Measurements from ENCODE around the gene ZC3H12A.

The ZC3H12A gene

GRCh38 chr1:37474697-37475379 lies 458 bp downstream of the ZC3H12A start:
- TF ChIP-seq CTCF (conservative IDR thresholded peaks at IDR 0.05; ENCODE audit: low read depth, low read length) = no peak
- Histone ChIP-seq H3K36me3 (ENCODE audit: insufficient read depth) (no peaks in the 10 kb centered on the region; the same call in 1 of the 2 replicates), H3K27me3 (ENCODE audit: insufficient read depth, low read depth) (no peaks in the 10 kb centered on the region), H3K4me2 (peak overlapping the region; percentile 99), H3K4me1 (ENCODE audit: low read depth, poor library complexity, severe bottlenecking) (peaks cover 43% of the 10 kb centered on the region), H3K27ac (peak overlapping the region; percentile 63), H4K20me1 (ENCODE audit: insufficient read depth) (0 out of 2 replicates have a peak, but pooled peaks cover 3% of the 10 kb centered on the region), H2AFZ (ENCODE audit: low read depth) (peak overlapping the region; percentile 17; the same call in 1 of the 2 replicates), H3K79me2 (ENCODE audit: insufficient read depth, low read depth) (peaks cover 54% of the 10 kb centered on the region), H3K9ac (peak overlapping the region; percentile 79), H3K4me3 (IDR thresholded peaks at IDR 0.05; ENCODE audit: insufficient read depth, low read depth, low read length) (no peak overlapping the region)

- Histone ChIP-seq H3K4me3 (IDR thresholded peaks at IDR 0.05; ENCODE audit: insufficient read depth, low read depth, low read length) (no peak overlapping the region), H3K27ac (peak overlapping the region; percentile 63), H2AFZ (ENCODE audit: low read depth) (peak overlapping the region; percentile 17; the same call in 1 of the 2 replicates), H3K79me2 (ENCODE audit: insufficient read depth, low read depth) (peaks cover 59% of the 10 kb centered on the region), H3K4me2 (peak overlapping the region; percentile 99), H3K9ac (peak overlapping the region; percentile 79), H3K27me3 (ENCODE audit: insufficient read depth, low read depth) (no peaks in the 10 kb centered on the region), H3K4me1 (ENCODE audit: low read depth, poor library complexity, severe bottlenecking) (peaks cover 43% of the 10 kb centered on the region), H4K20me1 (ENCODE audit: insufficient read depth) (0 out of 2 replicates have a peak, but pooled peaks cover 3% of the 10 kb centered on the region), H3K36me3 (ENCODE audit: insufficient read depth) (no peaks in the 10 kb centered on the region; the same call in 1 of the 2 replicates)
- TF ChIP-seq CTCF (conservative IDR thresholded peaks at IDR 0.05; ENCODE audit: low read depth, low read length) = no peak
These were observed 1.2 kb downstream of the ZC3H12A start for GRCh38 chr1:37475380-37476086.

- peaks cover 59% of the 10 kb centered on the region for H3K79me2 ChIP-seq (ENCODE audit: insufficient read depth, low read depth)
- peaks cover 1% of the 10 kb centered on the region; the same call in 1 of the 2 replicates for H3K36me3 ChIP-seq (ENCODE audit: insufficient read depth)
- H3K4me2 ChIP-seq = peak overlapping the region; percentile 99
- H3K27me3 ChIP-seq (ENCODE audit: insufficient read depth, low read depth) = no peaks in the 10 kb centered on the region
- no peak for TF ChIP-seq CTCF (conservative IDR thresholded peaks at IDR 0.05; ENCODE audit: low read depth, low read length)
- H3K4me1 ChIP-seq (ENCODE audit: low read depth, poor library complexity, severe bottlenecking) = peaks cover 42% of the 10 kb centered on the region
- 0 out of 2 replicates have a peak, but pooled peaks cover 3% of the 10 kb centered on the region for H4K20me1 ChIP-seq (ENCODE audit: insufficient read depth)
- peak overlapping the region; percentile 79; the same call in 1 of the 2 replicates for H3K9ac ChIP-seq
- peak overlapping the region; percentile 63; the same call in 1 of the 2 replicates for H3K27ac ChIP-seq
- no peak overlapping the region for H3K4me3 ChIP-seq (IDR thresholded peaks at IDR 0.05; ENCODE audit: insufficient read depth, low read depth, low read length)
- H2AFZ ChIP-seq (ENCODE audit: low read depth) = no peak overlapping the region
These were observed 1.7 kb downstream of the ZC3H12A start for GRCh38 chr1:37476087-37476452.

GRCh38 chr1:37476460-37477197 lies 2.2 kb downstream of the ZC3H12A start:
- TF ChIP-seq CTCF (conservative IDR thresholded peaks at IDR 0.05; ENCODE audit: low read depth, low read length) = no peak
- peaks cover 3% of the 10 kb centered on the region; the same call in 1 of the 2 replicates for H3K36me3 ChIP-seq (ENCODE audit: insufficient read depth)
- peak overlapping the region; percentile 79; the same call in 1 of the 2 replicates for H3K9ac ChIP-seq
- peak overlapping the region; percentile 46 for H3K4me3 ChIP-seq (IDR thresholded peaks at IDR 0.05; ENCODE audit: insufficient read depth, low read depth, low read length)
- H3K27ac ChIP-seq = peak overlapping the region; percentile 63
- peaks cover 59% of the 10 kb centered on the region for H3K79me2 ChIP-seq (ENCODE audit: insufficient read depth, low read depth)
- H4K20me1 ChIP-seq (ENCODE audit: insufficient read depth) = 0 out of 2 replicates have a peak, but pooled peaks cover 3% of the 10 kb centered on the region
- no peaks in the 10 kb centered on the region for H3K27me3 ChIP-seq (ENCODE audit: insufficient read depth, low read depth)
- H3K4me1 ChIP-seq (ENCODE audit: low read depth, poor library complexity, severe bottlenecking) = peaks cover 42% of the 10 kb centered on the region
- H3K4me2 ChIP-seq = peak overlapping the region; percentile 99
- H2AFZ ChIP-seq (ENCODE audit: low read depth) = no peak overlapping the region

All from KMS-11 (cell line).